GM18499 (cell line): ENCODE results near the gene MS4A4E.
"Not testable (repeated sequence)": the region's sequence is repeated elsewhere in the genome, so short reads cannot be mapped to it uniquely, and the experiment has no call there.

Experiments
- ATAC-seq: cut with Tn5 transposase; IDR thresholded peaks from one replicate; pipeline ENCODE4 v1.9.1; 2021; ENCODE audit warnings: moderate number of reproducible peaks; ENCODE audit not compliant: insufficient read depth, unreplicated experiment

The MS4A4E gene

GRCh38 chr11:60222141-60222540 is 20.8 kb downstream of the MS4A4E start:
- no peak for ATAC-seq

GRCh38 chr11:60221692-60222091 is 21.2 kb downstream of the MS4A4E start:
- no peak for ATAC-seq

- no peak for ATAC-seq
These were observed 21.8 kb downstream of the MS4A4E start for GRCh38 chr11:60221181-60221580.

- no peak for ATAC-seq
These were observed 28.6 kb downstream of the MS4A4E start for GRCh38 chr11:60214386-60214785.

- ATAC-seq, result no peak
These were observed 31.7 kb downstream of the MS4A4E start for GRCh38 chr11:60211206-60211605.

GRCh38 chr11:60209977-60210376 is 33.0 kb downstream of the MS4A4E start:
- no peak for ATAC-seq

GRCh38 chr11:60208951-60209350 is 34.0 kb downstream of the MS4A4E start:
- no peak for ATAC-seq

GRCh38 chr11:60208146-60208895 is 34.6 kb downstream of the MS4A4E start:
- no peak for ATAC-seq

GRCh38 chr11:60206616-60207015 is 36.3 kb downstream of the MS4A4E start:
- no peak for ATAC-seq

- ATAC-seq, result peak; percentile 60
These were observed 38.0 kb downstream of the MS4A4E start for GRCh38 chr11:60204922-60205321.

GRCh38 chr11:60201334-60201733 is 41.6 kb downstream of the MS4A4E start:
- ATAC-seq, result not testable (repeated sequence)

- no peak for ATAC-seq
These were observed 45.5 kb downstream of the MS4A4E start for GRCh38 chr11:60197442-60197841.

GRCh38 chr11:60195923-60196368 is 47.0 kb downstream of the MS4A4E start:
- no peak for ATAC-seq

GRCh38 chr11:60194511-60194910 is 48.4 kb downstream of the MS4A4E start:
- no peak for ATAC-seq

GRCh38 chr11:60193687-60194433 is 49.1 kb downstream of the MS4A4E start:
- ATAC-seq, result peak; percentile 56

- ATAC-seq, result not testable (repeated sequence)
These were observed 50.4 kb downstream of the MS4A4E start for GRCh38 chr11:60192564-60192963.

- ATAC-seq, result not testable (repeated sequence)
These were observed 54.5 kb downstream of the MS4A4E start for GRCh38 chr11:60188481-60188880.

GRCh38 chr11:60186128-60186527 is 56.8 kb downstream of the MS4A4E start:
- ATAC-seq, result not testable (repeated sequence)

- ATAC-seq, result not testable (repeated sequence)
These were observed 57.5 kb downstream of the MS4A4E start for GRCh38 chr11:60185512-60185827.

- peak; percentile 51 for ATAC-seq
These were observed 58.0 kb downstream of the MS4A4E start for GRCh38 chr11:60184824-60185511.

GRCh38 chr11:60183591-60184205 is 59.2 kb downstream of the MS4A4E start:
- no peak for ATAC-seq
